Measurements from ENCODE around the gene CRABP1. TPM values are rescaled to one million over a fixed set of nuclear protein-coding genes. Genes with fewer than 3 reads are reported as not detected.
A peak's percentile ranks its signal among the peaks of the same experiment; 100 is the strongest.

Gene CRABP1
- total and polyA plus RNA-seq, 10 donors, result 3.5 to 159 (median 29.8) TPM

- TF ChIP-seq POLR2A (IDR thresholded peaks at IDR 0.05) (no peak), POLR2AphosphoS5 (IDR thresholded peaks at IDR 0.05) (no peak), CTCF (IDR thresholded peaks at IDR 0.05 in 8 of 11, conservative IDR thresholded peaks at IDR 0.05 in 3 of 11) (no peak)
- no peak overlapping the region for H3K27ac ChIP-seq
- H3K27me3 ChIP-seq (replicated peaks in 1 of 7), result peaks cover 0 to 4% (median 0%) of the 10 kb centered on the region in 7 donors
- no peak for DNase-seq
- H3K4me1 ChIP-seq, result no peaks in the 10 kb centered on the region
- H3K36me3 ChIP-seq, result no peaks in the 10 kb centered on the region
- intact Hi-C loops (cut with DNase I; ENCODE audit: low total_unique reads), result no loop called here
- no peak overlapping the region for H3K4me3 ChIP-seq
- WGBS, 5 donors, result 62 to 76% (median 69%) methylated on average over 4 of the region's 4 CpGs
- no peaks in the 10 kb centered on the region for H3K9me3 ChIP-seq
Measured at GRCh38 chr15:78353093-78353492, 12.9 kb downstream of the CRABP1 start.

GRCh38 chr15:78355177-78355576 is 15.0 kb downstream of the CRABP1 start:
- WGBS, 5 donors, result 84 to 89% (median 87%) methylated on average over 8 of the region's 8 CpGs
- TF ChIP-seq CTCF (IDR thresholded peaks at IDR 0.05 in 8 of 11, conservative IDR thresholded peaks at IDR 0.05 in 3 of 11) (no peak), POLR2A (IDR thresholded peaks at IDR 0.05) (no peak), POLR2AphosphoS5 (IDR thresholded peaks at IDR 0.05) (no peak)
- peak; percentile 3 for DNase-seq

GRCh38 chr15:78358102-78358870 is 18.1 kb downstream of the CRABP1 start:
- H3K36me3 ChIP-seq, result no peaks in the 10 kb centered on the region
- no peak for DNase-seq
- 48 to 70% (median 63%) methylated on average over 6 of the region's 6 CpGs for WGBS, 5 donors
- TF ChIP-seq CTCF (IDR thresholded peaks at IDR 0.05 in 8 of 11, conservative IDR thresholded peaks at IDR 0.05 in 3 of 11) (no peak), POLR2AphosphoS5 (IDR thresholded peaks at IDR 0.05) (no peak), POLR2A (IDR thresholded peaks at IDR 0.05) (no peak)
- H3K4me1 ChIP-seq, result peaks cover 0 to 3% (median 0%) of the 10 kb centered on the region in 6 donors
- intact Hi-C loops (cut with DNase I; ENCODE audit: low total_unique reads), result no loop called here
- no peak overlapping the region for H3K27ac ChIP-seq
- H3K4me3 ChIP-seq, result no peak overlapping the region
- H3K9me3 ChIP-seq, result no peaks in the 10 kb centered on the region
- peaks cover 0 to 4% (median 0%) of the 10 kb centered on the region in 7 donors for H3K27me3 ChIP-seq (replicated peaks in 1 of 7)

More at GRCh38 chr15:78355177-78355576, 15.0 kb downstream of the CRABP1 start:
- H3K4me3 ChIP-seq, result no peak overlapping the region
- intact Hi-C loops (cut with DNase I; ENCODE audit: low total_unique reads), result no loop called here
- H3K36me3 ChIP-seq, result no peaks in the 10 kb centered on the region
- no peak overlapping the region for H3K27ac ChIP-seq
- peaks cover 0 to 4% (median 0%) of the 10 kb centered on the region in 7 donors for H3K27me3 ChIP-seq (replicated peaks in 1 of 7)
- no peaks in the 10 kb centered on the region for H3K9me3 ChIP-seq
- no peaks in the 10 kb centered on the region for H3K4me1 ChIP-seq

- intact Hi-C loops (cut with DNase I; ENCODE audit: low total_unique reads), result no loop called here
Measured at GRCh38 chr15:78359041-78359808, 19.1 kb downstream of the CRABP1 start.

More at GRCh38 chr15:78359041-78359808, 19.1 kb downstream of the CRABP1 start:
- H3K27me3 ChIP-seq (replicated peaks in 1 of 7), result peaks cover 0 to 4% (median 0%) of the 10 kb centered on the region in 7 donors
- H3K27ac ChIP-seq, result no peak overlapping the region
- H3K36me3 ChIP-seq, result no peaks in the 10 kb centered on the region
- 77 to 85% (median 81%) methylated on average over 3 of the region's 3 CpGs for WGBS, 5 donors
- H3K4me1 ChIP-seq, result peaks cover 0 to 8% (median under 1%) of the 10 kb centered on the region in 6 donors
- TF ChIP-seq CTCF (IDR thresholded peaks at IDR 0.05 in 8 of 11, conservative IDR thresholded peaks at IDR 0.05 in 3 of 11) (no peak), POLR2AphosphoS5 (IDR thresholded peaks at IDR 0.05) (no peak), POLR2A (IDR thresholded peaks at IDR 0.05) (no peak)
- DNase-seq, result no peak
- H3K9me3 ChIP-seq, result no peaks in the 10 kb centered on the region
- H3K4me3 ChIP-seq, result no peak overlapping the region

Measured in spleen (tissue), 11 donors.